ENCODE results near the gene KMT2C.
"Not testable (repeated sequence)": the region's sequence is repeated elsewhere in the genome, so short reads cannot be mapped to it uniquely, and the experiment has no call there.

KMT2C gene

GRCh38 chr7:152435384-152436110 lies at the start of gene KMT2C:
Gene KMT2C, minus strand, starts transcription at chr7:152436003. Its CDS starts 217 bp downstream, at chr7:152435786.
- DNase-seq, result peak in 1 of 2 donors; percentile 37

GRCh38 chr7:152481082-152481481 lies 45.3 kb upstream of the KMT2C start:
- DNase-seq, result no peak

DNA sequence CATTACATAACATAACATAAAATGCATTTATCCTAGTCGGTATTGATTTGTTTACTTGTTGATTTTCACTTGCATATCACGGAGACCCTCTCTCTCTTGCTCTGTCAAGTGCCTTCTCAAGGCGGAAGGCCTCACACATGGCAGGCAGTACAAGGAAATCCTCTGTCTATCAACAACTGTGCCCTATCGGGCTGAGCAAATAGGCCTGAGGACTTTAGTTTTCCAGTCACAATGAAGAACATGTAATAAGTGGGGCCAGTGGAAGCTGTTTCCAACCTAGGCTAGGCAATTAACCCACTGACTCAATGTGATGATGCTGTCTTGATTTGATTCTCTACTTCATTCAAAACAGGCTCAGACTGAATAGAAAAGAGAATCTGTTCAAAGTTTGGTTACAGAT lies 44.9 kb upstream of the KMT2C start:
- no peak for DNase-seq

DNA sequence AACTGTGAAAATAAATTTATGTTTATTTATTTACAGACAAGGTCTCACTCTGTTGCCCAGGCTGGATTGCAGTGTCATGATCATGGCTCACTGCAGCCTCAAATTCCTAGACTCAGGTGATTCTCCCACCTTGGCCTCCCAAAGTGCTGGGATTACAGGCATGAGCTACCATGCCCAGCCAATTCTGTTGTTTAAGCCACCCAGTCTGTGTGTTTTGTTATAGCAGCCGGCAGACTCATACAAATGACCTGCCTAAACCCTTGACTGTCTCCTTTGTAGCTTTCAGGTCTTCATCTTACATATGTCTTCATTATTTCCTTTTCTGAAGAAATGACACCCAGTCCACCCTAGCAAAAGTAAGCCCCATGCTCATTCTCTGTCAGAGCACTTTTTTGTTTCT lies 43.8 kb upstream of the KMT2C start:
- no peak for DNase-seq

- no peak for DNase-seq
Measured at GRCh38 chr7:152478140-152478539, 42.3 kb upstream of the KMT2C start.

GRCh38 chr7:152477079-152477478 lies 41.3 kb upstream of the KMT2C start:
- DNase-seq, result no peak

DNA sequence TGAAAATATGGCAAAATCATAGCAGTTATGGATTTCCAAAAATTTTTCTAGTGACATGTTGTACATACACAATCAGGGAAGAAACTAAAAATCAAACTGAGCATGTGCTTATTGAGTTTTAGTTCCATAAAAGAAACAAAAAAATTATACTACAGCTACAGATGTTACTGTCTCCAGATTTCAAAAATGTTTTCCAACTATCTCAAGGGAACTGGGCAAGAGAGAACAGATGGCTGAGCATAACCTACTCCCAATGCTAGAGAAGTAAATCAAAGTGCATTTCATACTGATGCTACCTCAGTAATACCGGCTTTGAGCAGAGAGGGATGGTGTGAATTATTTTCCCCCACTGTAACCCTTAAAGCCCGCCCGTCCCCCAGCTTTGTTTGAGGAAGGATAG lies 40.7 kb upstream of the KMT2C start:
- DNase-seq, result no peak

- DNase-seq, result not testable (repeated sequence)
Measured at GRCh38 chr7:152471023-152471620, 35.3 kb upstream of the KMT2C start.

GRCh38 chr7:152470251-152471022 lies 34.6 kb upstream of the KMT2C start:
- not testable (repeated sequence) for DNase-seq

DNA sequence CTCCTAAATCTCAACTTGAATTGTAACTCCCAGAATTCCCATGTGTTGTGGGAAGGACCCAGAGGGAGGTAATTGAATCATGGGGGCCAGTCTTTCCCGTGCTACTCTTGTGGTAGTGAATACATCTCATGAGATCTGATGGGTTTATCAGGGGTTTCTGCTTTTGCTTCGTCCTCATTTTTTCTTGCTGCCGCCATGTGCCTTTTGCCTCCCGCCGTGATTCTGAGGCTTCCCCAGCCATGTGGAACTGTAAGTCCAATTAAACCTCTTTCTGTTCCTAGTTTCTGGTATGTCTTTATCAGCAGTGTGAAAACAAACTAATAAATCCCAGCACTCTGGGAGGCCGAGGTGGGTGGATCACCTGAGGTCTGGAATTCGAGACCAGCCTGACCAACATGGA lies 33.8 kb upstream of the KMT2C start:
- not testable (repeated sequence) for DNase-seq

- DNase-seq, result no peak
Measured at GRCh38 chr7:152467225-152467624, 31.4 kb upstream of the KMT2C start.

- no peak for DNase-seq
Measured at GRCh38 chr7:152465119-152465387, 29.2 kb upstream of the KMT2C start.

DNA sequence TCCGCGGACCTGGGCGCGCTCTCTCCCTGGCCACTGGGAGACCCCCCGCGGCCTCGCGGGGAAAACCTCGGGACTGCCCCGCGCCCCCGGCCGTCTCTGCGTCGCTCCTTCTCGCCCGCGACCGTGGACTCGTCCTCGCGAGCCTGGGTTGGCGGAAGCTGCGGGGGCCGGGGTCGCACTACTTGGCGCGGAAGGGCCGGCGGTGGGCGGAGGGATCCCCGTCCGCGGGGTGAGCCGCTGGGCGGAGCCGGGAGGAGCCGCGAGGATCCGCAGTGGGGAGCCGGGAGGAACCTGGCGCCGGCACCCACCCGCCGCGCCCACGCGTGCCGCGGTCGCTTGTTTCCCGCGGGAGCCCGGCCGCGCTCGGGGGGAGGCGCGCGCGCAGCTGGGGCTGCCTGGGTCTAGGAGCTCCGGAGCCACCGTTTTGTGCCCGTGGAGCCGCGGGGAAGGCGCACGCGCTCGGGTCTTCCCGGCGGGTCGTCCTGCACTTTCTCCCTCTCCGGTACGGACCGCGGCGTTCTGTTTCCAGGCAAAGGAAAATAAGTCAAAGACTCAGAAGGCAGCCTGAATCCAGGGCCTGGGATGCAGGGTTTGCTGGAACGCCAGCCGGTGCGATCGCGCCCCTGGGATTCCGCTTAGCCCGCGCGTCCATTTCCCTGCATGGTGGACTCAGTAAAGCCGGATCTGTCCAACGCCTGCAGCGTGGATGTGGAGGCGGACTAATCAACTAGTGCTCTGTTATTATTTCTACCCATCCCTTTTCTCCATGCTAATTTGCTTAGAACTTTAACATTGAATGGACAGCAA lies 28.7 kb upstream of the KMT2C start:
- DNase-seq, result peak; percentile 36 to 91

- peak; percentile 95 to 99 for DNase-seq
Measured at GRCh38 chr7:152463709-152464311, 28.0 kb upstream of the KMT2C start.

GRCh38 chr7:152462995-152463708 lies 27.3 kb upstream of the KMT2C start:
- DNase-seq, result no peak

- peak; percentile 3 to 96 for DNase-seq
Measured at GRCh38 chr7:152459724-152460251, 24.0 kb upstream of the KMT2C start.

GRCh38 chr7:152451356-152451755 lies 15.6 kb upstream of the KMT2C start:
- no peak for DNase-seq

GRCh38 chr7:152445386-152446008 lies 9.7 kb upstream of the KMT2C start:
- not testable (repeated sequence) for DNase-seq

- no peak for DNase-seq
Measured at GRCh38 chr7:152443586-152443985, 7.8 kb upstream of the KMT2C start.

DNA sequence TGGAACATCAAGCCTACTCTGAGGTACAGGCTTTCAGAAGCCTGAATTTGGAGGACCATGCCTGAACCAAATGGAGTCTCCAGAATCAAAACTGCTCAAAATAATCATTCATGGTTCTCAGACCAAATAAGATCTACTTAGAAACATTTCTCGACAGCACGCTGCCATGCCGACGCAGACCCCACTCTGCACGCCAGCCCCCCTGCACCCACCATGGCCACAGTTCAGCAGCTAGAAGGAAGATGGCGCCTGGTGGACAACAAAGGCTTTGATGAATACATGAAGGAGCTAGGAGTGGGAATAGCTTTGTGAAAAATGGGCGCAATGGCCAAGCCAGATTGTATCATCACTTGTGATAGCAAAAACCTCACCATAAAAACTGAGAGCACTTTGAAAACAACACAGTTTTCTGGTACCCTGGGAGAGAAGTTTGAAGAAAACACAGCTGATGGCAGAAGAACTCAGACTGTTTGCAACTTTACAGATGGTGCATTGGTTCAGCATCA lies 6.6 kb upstream of the KMT2C start:
- no peak for DNase-seq

DNA sequence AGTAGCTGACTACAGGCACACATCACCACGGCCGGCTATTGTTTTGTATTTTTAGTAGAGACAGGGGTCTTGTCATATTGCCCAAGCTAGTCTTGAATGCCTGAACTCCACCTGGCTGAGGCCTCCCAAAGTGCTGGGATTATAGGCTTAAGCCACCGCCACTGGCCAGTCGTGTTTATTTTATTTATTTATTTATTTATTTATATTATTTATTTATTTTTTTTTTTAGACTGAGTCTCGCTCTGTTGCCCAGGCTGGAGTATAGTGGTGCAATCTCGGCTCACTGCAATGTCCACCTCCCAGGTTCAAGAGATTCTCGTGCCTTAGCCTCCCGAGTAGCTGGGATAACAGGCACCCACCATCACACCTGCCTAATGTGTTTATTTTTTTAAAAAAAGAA lies 6.0 kb upstream of the KMT2C start:
- DNase-seq, result not testable (repeated sequence)
